CD14-positive monocyte (primary cell): Measurements from ENCODE around the gene RFX2. TPM values are rescaled to one million over a fixed set of nuclear protein-coding genes. Genes with fewer than 3 reads are reported as not detected.
"Not testable (repeated sequence)": the region's sequence is repeated elsewhere in the genome, so short reads cannot be mapped to it uniquely, and the experiment has no call there.

Experiments
- DNase-seq, 3 donors: peaks; one replicate each; pipeline ENCODE4 v3.0.0-alpha.2; 2011 to 2022
- H2AFZ ChIP-seq: 2 replicates; pipeline ENCODE4 v1.6.0; 2012; ENCODE audit warnings: mild to moderate bottlenecking, low read depth, low read length, inconsistent platforms; ENCODE audit not compliant: insufficient read depth, poor library complexity, severe bottlenecking
- H3K27ac ChIP-seq, 2 donors: 1 replicate in 1 of 2; 2 replicates in 1 of 2; pipeline ENCODE4 v1.5.1; 2012 to 2013; ENCODE audit warnings: low read length in 2 of 2, control low read depth in 1 of 2, inconsistent platforms in 1 of 2, low read depth in 1 of 2, mild to moderate bottlenecking in 1 of 2
- H3K27me3 ChIP-seq, 2 donors: one replicate each; pipeline versions ENCODE4 v1.6.0 to v1.6.1; 2011 to 2013; ENCODE audit warnings: low read length in 2 of 2; ENCODE audit not compliant: control insufficient read depth in 2 of 2, insufficient read depth in 2 of 2
- H3K36me3 ChIP-seq, 2 donors: replicated peaks in 1 of 2; 1 replicate in 1 of 2; 2 replicates in 1 of 2; pipeline versions ENCODE4 v1.5.1 to v1.6.1; 2012 to 2013; ENCODE audit warnings: low read length in 2 of 2, control low read depth in 1 of 2, inconsistent platforms in 1 of 2, mild to moderate bottlenecking in 1 of 2; ENCODE audit not compliant: insufficient read depth in 2 of 2, control insufficient read depth in 1 of 2
- H3K4me1 ChIP-seq, 2 donors: 1 replicate in 1 of 2; 2 replicates in 1 of 2; pipeline versions ENCODE4 v1.5.1 to v1.6.1; 2012 to 2013; ENCODE audit warnings: low read length in 2 of 2, control low read depth in 1 of 2, inconsistent platforms in 1 of 2, mild to moderate bottlenecking in 1 of 2, moderate library complexity in 1 of 2; ENCODE audit not compliant: insufficient read depth in 2 of 2, control insufficient read depth in 1 of 2
- H3K4me2 ChIP-seq: replicated peaks from 2 replicates; pipeline ENCODE3; 2012; ENCODE audit warnings: low read length, moderate library complexity, mild to moderate bottlenecking; ENCODE audit not compliant: poor library complexity, severe bottlenecking; ENCODE audit errors: extremely low read depth
- H3K4me3 ChIP-seq, 3 experiments: fragments of 200-600 bp in 1 of 3; sonication (generic) in 1 of 3; replicated peaks in 1 of 3; 1 replicate in 2 of 3; 2 replicates in 1 of 3; pipeline ENCODE4 v1.5.1; 2011 to 2013; ENCODE audit warnings: low read length in 3 of 3, mild to moderate bottlenecking in 3 of 3, control low read depth in 2 of 3, low read depth in 2 of 3, inconsistent platforms in 1 of 3, moderate library complexity in 1 of 3
- H3K79me2 ChIP-seq: 2 replicates; pipeline ENCODE4 v1.6.0; 2012; ENCODE audit warnings: mild to moderate bottlenecking, control low read depth, inconsistent platforms, low read length, moderate library complexity; ENCODE audit not compliant: insufficient read depth
- H3K9ac ChIP-seq: 2 replicates; pipeline ENCODE4 v1.6.0; 2017; ENCODE audit warnings: low read length, mild to moderate bottlenecking; ENCODE audit not compliant: insufficient read depth, poor library complexity, severe bottlenecking
- H3K9me3 ChIP-seq, 2 donors: replicated peaks in 1 of 2; 1 replicate in 1 of 2; 2 replicates in 1 of 2; pipeline versions ENCODE4 v1.5.1 to v1.6.1; 2012 to 2013; ENCODE audit warnings: low read length in 2 of 2, control low read depth in 1 of 2; ENCODE audit not compliant: control insufficient read depth in 1 of 2, insufficient read depth in 1 of 2
- H4K20me1 ChIP-seq: 2 replicates; pipeline ENCODE4 v1.6.0; 2012; ENCODE audit warnings: mild to moderate bottlenecking, low read length, control low read depth, moderate library complexity; ENCODE audit not compliant: insufficient read depth
- H3K27ac Mint-ChIP-seq, 7 donors: one replicate each; pipeline ENCODE4 v1.8.0; 2020; ENCODE audit warnings: mild to moderate bottlenecking in 7 of 7, mixed read lengths in 7 of 7, moderate library complexity in 6 of 7, inconsistent platforms in 2 of 7
- H3K27me3 Mint-ChIP-seq, 3 donors: one replicate each; pipeline ENCODE4 v1.8.0; 2021 to 2022; ENCODE audit warnings: low read depth in 3 of 3, mild to moderate bottlenecking in 3 of 3, mixed read lengths in 3 of 3, moderate library complexity in 3 of 3, inconsistent platforms in 1 of 3
- H3K36me3 Mint-ChIP-seq, 2 donors: one replicate each; pipeline ENCODE4 v1.8.0; 2020; ENCODE audit warnings: mixed read lengths in 2 of 2, inconsistent platforms in 1 of 2, mild to moderate bottlenecking in 1 of 2
- H3K4me1 Mint-ChIP-seq: one replicate; pipeline ENCODE4 v1.8.0; 2020; ENCODE audit warnings: mild to moderate bottlenecking, mixed read lengths
- H3K4me3 Mint-ChIP-seq, 2 donors: one replicate each; pipeline ENCODE4 v1.8.0; 2020; ENCODE audit warnings: mild to moderate bottlenecking in 2 of 2, mixed read lengths in 2 of 2, moderate library complexity in 1 of 2
- H3K9me3 Mint-ChIP-seq, 7 donors: one replicate each; pipeline ENCODE4 v1.8.0; 2020 to 2022; ENCODE audit warnings: mixed read lengths in 7 of 7, mild to moderate bottlenecking in 6 of 7, moderate library complexity in 6 of 7, inconsistent platforms in 2 of 7
- WGBS: methylation state at CpG from one replicate; pipeline ENCODE4 v1.1.5; 2013; ENCODE audit warnings: missing lambda C conversion rate; ENCODE audit not compliant: insufficient coverage; 5-methylcytosine and 5-hydroxymethylcytosine counted together
- intact Hi-C, 2 donors: fragments of 100-400 bp; cut with micrococcal nuclease; formaldehyde crosslinking; loops; one replicate each; pipeline versions ENCODE4 v1.15.0 to v1.15.1; 2023
- polyA plus RNA-seq, 3 donors: library from polyadenylated mRNA; depleted of rRNA in 1 of 3; unstranded in 2 of 3; stranded (reverse) in 1 of 3; fragments of 300-500 nt in 2 of 3; fragments of >200 nt in 1 of 3; fragmentation: Illumina TruSeq in 2 of 3; gene quantifications; 1 replicate in 2 of 3; 2 replicates in 1 of 3; pipeline ENCODE4 v1.2.3, GENCODE V29; 2012 to 2021
- TF ChIP-seq, protein P1 (sequence below): fragments of 200-600 bp; IDR thresholded peaks from one replicate; pipeline ENCODE4 v1.8.0; 2022; ENCODE audit warnings: antibody characterized with exemption, mild to moderate bottlenecking

RFX2 gene
- polyA plus RNA-seq, 3 donors, result 5.7 to 12.9 (median 8.7) TPM

DNA sequence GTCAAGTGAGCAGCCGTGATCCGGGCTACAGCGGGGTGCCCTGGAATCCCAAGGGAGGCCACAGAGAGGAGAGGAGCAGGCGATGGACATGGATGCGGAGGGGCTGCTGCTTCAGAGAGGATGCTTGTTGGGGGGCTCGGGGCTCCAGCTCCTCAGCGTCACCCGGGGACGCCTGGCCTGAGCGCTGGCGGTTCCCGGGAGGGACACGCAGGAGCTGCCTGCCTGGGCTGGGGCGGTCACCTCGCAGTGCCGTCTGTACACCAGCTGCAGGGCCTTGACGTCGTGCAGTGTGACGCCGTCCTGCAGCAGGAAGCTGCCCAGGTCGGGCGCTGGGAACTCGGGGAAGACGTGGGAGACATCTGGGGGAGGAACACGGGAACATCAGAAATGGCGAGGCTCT, 102.4 kb downstream of the RFX2 start:
- Histone ChIP-seq H3K9me3 (no peaks in the 10 kb centered on the region), H3K79me2 (no peaks in the 10 kb centered on the region), H3K36me3 (peaks cover 0 to 2% of the 10 kb centered on the region in 2 donors), H3K4me2 (no peak overlapping the region), H4K20me1 (no peaks in the 10 kb centered on the region), H3K27me3 (no peaks in the 10 kb centered on the region), H3K4me3 (no peak overlapping the region), H2AFZ (no peak overlapping the region), H3K27ac (no peak overlapping the region), H3K4me1 (no peaks in the 10 kb centered on the region), H3K9ac (no peak overlapping the region)
- intact Hi-C loops, result no loop called here
- 95% methylated on average over 26 of the region's 26 CpGs for WGBS
- Mint-ChIP-seq H3K27me3 (peaks cover 0 to 1% (median 0%) of the 10 kb centered on the region in 3 donors), H3K36me3 (peaks cover 14 to 46% of the 10 kb centered on the region in 2 donors), H3K4me1 (no peaks in the 10 kb centered on the region), H3K9me3 (peaks cover 0 to 1% (median 0%) of the 10 kb centered on the region in 7 donors), H3K4me3 (no peak overlapping the region), H3K27ac (no peak overlapping the region)
- TF ChIP-seq, protein P1, sequence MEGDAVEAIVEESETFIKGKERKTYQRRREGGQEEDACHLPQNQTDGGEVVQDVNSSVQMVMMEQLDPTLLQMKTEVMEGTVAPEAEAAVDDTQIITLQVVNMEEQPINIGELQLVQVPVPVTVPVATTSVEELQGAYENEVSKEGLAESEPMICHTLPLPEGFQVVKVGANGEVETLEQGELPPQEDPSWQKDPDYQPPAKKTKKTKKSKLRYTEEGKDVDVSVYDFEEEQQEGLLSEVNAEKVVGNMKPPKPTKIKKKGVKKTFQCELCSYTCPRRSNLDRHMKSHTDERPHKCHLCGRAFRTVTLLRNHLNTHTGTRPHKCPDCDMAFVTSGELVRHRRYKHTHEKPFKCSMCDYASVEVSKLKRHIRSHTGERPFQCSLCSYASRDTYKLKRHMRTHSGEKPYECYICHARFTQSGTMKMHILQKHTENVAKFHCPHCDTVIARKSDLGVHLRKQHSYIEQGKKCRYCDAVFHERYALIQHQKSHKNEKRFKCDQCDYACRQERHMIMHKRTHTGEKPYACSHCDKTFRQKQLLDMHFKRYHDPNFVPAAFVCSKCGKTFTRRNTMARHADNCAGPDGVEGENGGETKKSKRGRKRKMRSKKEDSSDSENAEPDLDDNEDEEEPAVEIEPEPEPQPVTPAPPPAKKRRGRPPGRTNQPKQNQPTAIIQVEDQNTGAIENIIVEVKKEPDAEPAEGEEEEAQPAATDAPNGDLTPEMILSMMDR, result no peak
- DNase-seq, result no peak

DNA sequence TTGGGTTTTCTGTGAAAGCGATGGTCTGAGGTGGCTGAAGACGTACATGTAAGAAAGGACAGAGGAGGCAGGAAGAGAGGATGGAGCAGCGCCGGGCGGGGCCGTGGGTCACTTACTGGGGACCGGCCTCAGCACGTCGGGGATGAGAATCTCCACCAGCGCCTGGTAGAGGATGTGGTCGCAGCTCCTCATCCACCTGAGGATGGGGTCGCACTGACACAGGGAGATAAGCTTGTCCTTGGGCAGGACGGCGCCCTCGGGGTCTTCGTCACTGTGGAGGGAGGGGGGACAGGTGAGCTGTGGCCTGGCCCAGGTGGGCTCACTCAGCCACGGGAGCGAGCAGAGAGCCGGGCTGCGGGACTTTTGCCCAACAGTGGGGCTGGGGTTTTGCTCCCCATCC, 103.4 kb downstream of the RFX2 start:
- TF ChIP-seq, protein P1, result no peak
- H4K20me1 ChIP-seq, result no peaks in the 10 kb centered on the region
- Mint-ChIP-seq H3K4me1 (no peaks in the 10 kb centered on the region), H3K27ac (peak overlapping the region in 1 of 7 donors; percentile 54), H3K36me3 (peaks cover 14 to 52% of the 10 kb centered on the region in 2 donors), H3K4me3 (no peak overlapping the region), H3K27me3 (peaks cover 0 to 1% (median 0%) of the 10 kb centered on the region in 3 donors), H3K9me3 (peaks cover 0 to 1% (median 0%) of the 10 kb centered on the region in 7 donors)
- H3K4me2 ChIP-seq, result no peak overlapping the region
- DNase-seq, result no peak
- H3K4me3 ChIP-seq, result no peak overlapping the region
- H3K9ac ChIP-seq, result no peak overlapping the region
- H2AFZ ChIP-seq, result no peak overlapping the region
- H3K79me2 ChIP-seq, result no peaks in the 10 kb centered on the region
- peaks cover 5 to 7% of the 10 kb centered on the region in 2 donors for H3K36me3 ChIP-seq
- intact Hi-C loops, result no loop called here
- H3K4me1 ChIP-seq, result no peaks in the 10 kb centered on the region
- no peak overlapping the region for H3K27ac ChIP-seq
- 97% methylated on average over 19 of the region's 20 CpGs for WGBS
- H3K9me3 ChIP-seq, result no peaks in the 10 kb centered on the region
- no peaks in the 10 kb centered on the region for H3K27me3 ChIP-seq

DNA sequence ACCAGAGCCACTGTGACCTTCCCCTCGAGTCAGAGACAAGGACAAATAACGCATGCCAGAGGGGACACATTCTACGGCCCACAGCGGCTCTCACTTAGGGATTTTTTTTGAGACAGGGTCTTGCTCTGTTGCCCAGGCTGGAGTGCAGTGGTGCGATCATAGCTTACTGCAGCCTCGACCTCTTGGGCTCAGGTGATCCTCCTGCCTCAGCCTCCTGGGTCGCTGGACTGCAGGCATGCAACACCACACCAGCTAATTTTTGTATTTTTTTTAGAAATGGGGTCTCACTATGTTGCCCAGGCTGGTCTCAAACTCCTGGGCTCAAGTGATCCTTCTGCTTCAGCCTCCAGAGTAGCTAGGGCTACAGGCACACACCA, 104.2 kb downstream of the RFX2 start:
- H3K9me3 ChIP-seq, H3K4me2 ChIP-seq, H3K27ac ChIP-seq, intact Hi-C loops, DNase-seq, H3K27me3 Mint-ChIP-seq, H3K27ac Mint-ChIP-seq, H2AFZ ChIP-seq, H3K4me1 ChIP-seq, H3K4me3 Mint-ChIP-seq, H3K79me2 ChIP-seq, H3K4me1 Mint-ChIP-seq, H3K27me3 ChIP-seq, H3K9ac ChIP-seq, H3K9me3 Mint-ChIP-seq, H4K20me1 ChIP-seq, H3K4me3 ChIP-seq: not testable (repeated sequence)
- peaks cover 5 to 11% of the 10 kb centered on the region in 2 donors for H3K36me3 ChIP-seq
- peaks cover 18 to 55% of the 10 kb centered on the region in 2 donors for H3K36me3 Mint-ChIP-seq
- WGBS, result 99% methylated on average over 5 of the region's 7 CpGs
